NCI-H2227 (cell line): ENCODE measurements around the gene HOXD11.
A peak's percentile ranks its signal among the peaks of the same experiment; 100 is the strongest.

Experiments used
- DNase-seq: peaks from one replicate; lab custom pipeline; 2025; ENCODE audit not compliant: unreplicated experiment; lab: John Stamatoyannopoulos, UW

HOXD11 gene

DNA sequence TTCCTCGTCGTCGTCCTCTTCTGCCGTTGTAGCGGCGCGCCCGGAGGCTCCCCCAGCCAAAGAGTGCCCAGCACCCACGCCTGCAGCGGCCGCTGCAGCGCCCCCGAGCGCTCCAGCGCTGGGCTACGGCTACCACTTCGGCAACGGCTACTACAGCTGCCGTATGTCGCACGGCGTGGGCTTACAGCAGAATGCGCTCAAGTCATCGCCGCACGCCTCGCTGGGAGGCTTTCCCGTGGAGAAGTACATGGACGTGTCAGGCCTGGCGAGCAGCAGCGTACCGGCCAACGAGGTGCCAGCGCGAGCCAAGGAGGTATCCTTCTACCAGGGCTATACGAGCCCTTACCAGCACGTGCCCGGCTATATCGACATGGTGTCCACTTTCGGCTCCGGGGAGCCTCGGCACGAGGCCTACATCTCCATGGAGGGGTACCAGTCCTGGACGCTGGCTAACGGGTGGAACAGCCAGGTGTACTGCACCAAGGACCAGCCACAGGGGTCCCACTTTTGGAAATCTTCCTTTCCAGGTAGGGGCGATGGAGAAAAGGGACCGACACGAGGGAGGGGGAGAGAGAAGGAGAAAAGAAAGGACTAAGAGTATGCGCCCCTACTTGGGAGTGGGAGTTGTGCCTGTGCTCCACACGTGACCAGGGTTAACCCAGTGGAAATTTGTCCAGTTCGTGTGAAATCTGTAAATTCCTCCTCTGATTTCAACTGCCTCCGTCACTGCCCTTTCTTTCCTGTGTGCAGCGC, 13.8 kb upstream of the HOXD11 start:
- peak; percentile 74 for DNase-seq

DNA sequence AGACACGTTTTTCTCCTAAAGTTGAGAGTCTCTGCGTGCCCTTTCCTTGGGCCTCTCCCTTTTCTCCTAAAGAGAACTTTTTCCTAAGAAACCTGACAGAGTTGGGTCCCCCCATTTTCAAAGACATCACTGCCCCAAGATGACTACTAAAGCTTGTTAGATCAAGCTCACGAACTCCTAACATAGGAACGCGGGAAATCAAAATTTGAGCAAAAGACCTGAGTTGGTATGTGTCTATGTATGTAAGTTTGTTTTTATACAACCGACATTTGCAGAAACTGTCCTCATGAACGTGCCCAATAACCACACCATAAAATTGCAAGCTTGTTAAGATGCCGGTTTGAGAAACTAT, 13.2 kb upstream of the HOXD11 start:
- DNase-seq, result no peak

GRCh38 chr2:176094349-176094748, 12.7 kb upstream of the HOXD11 start:
- DNase-seq, result no peak

- DNase-seq, result no peak
These were observed 11.7 kb upstream of the HOXD11 start for GRCh38 chr2:176095421-176095820.

- DNase-seq, result no peak
These were observed 10.7 kb upstream of the HOXD11 start for GRCh38 chr2:176096243-176096985.

GRCh38 chr2:176096986-176097819, 9.9 kb upstream of the HOXD11 start:
- peak; percentile 92 for DNase-seq

DNA sequence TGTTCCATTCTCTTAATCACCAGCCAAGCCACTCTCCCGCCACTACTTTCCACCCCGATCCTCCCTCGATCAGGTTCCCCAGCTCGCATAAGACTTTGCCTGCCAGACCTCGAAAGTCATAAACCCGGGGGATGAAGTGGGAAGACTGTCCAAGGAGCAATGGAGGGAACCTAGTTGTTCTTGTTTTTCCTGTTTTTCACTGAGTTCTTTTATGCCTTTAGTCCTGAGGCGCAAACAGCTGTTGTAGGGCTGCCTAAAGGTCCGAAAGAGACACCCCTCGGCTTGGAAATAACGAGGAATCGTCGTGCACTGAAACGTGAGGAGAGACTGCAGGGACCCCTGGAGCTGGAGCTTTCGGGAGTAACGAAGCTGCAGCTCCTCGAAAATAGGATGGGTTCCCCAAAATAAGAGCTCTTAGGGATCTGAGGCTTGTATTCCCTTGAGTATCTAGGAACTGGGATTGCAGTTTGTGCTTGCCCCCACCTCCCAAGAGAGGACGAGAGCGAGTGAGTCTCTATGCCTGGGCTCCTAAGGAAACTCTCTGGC, 9.2 kb upstream of the HOXD11 start:
- no peak for DNase-seq

DNA sequence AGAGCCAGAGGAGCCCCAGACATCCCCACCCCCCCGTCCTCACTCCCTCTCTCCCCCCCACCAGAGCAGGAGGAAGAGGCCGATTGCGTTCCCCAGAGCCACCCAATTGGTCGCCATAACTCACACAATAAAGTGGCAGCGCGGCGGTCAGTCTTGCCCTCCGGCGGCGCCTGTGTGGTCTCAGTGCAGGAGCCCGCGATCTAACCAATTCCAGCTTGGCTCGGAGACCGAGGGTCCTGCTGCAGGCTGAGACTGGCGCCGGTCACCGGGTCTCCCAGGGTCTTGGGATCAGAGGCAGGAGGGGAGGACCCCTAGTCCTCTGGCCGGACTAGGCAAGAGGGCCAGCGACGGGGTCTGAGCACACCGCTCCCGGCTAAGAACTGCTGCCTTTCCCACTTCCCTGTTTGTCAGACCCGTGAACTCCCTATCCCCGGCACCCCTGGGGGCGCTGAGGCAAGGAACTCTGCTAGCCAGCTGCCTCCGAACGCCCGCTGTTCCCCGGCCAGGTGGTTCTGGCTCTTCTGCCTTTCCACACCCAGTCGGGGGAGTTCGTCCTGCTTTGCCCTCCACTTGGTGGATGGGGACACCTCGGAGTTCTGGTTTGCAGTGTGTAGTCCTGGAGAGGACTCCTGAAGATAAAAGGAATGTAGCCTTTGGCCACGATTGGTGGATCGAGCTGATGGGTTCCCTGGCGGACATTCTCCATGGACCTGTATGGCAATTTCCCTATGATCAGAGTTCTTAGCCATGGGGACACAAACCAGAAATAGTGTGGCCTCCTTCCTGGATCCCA, 8.5 kb upstream of the HOXD11 start:
- peak; percentile 40 for DNase-seq

- no peak for DNase-seq
These were observed 7.8 kb upstream of the HOXD11 start for GRCh38 chr2:176099159-176099727.

DNA sequence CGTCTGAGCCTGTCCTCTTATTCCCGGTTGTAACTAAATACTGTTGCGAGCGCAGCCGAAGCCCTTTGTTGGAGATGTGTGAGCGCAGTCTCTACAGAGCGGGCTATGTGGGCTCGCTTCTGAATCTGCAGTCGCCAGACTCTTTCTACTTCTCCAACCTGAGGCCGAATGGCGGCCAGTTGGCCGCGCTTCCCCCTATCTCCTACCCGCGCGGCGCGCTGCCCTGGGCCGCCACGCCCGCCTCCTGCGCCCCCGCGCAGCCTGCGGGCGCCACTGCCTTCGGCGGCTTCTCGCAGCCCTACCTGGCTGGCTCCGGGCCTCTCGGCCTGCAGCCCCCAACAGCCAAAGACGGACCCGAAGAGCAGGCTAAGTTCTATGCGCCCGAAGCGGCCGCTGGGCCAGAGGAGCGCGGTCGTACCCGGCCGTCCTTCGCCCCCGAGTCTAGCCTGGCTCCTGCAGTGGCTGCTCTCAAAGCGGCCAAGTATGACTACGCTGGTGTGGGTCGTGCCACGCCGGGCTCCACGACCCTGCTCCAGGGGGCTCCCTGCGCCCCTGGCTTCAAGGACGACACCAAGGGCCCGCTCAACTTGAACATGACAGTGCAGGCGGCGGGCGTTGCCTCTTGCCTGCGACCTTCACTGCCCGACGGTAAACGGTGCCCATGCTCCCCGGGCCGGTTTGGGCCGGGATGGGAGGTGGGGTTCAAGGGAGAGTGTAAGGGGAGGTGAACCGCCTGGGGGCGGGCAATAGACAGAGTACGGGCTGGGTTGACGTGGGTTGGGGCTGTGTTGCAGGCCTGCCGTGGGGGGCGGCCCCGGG, 7.1 kb upstream of the HOXD11 start, which contains the start of gene HOXD12:
Gene HOXD12 (plus strand): TSS at position 68 of the 819 bp plus-strand sequence. CDS start 7 bp downstream, at position 75.
- no peak for DNase-seq

GRCh38 chr2:176100547-176101140, 6.4 kb upstream of the HOXD11 start:
- DNase-seq, result no peak

- DNase-seq, result no peak
These were observed 5.8 kb upstream of the HOXD11 start for GRCh38 chr2:176101216-176101830.

DNA sequence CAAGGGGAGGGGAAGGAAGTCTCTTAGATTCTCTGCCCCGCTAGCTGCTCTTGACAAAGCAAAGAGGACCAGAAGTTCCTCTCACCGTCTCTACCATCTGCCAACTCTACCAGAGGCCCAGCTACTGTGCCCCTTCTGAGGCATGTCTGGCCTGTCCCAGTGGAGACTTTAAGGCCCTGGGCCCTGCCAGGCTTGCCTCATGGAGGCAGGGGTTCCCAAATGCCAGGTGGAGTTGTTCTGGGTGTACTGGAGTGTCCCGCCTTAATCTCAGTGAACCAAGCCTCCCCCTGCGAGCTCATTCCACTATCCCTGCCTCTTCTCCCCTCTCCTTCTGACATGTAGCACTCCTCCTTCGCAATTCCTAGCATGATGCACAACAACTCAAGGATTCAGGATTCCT, 5.2 kb upstream of the HOXD11 start:
- DNase-seq, result no peak

- DNase-seq, result no peak
These were observed 4.7 kb upstream of the HOXD11 start for GRCh38 chr2:176102309-176102866.

DNA sequence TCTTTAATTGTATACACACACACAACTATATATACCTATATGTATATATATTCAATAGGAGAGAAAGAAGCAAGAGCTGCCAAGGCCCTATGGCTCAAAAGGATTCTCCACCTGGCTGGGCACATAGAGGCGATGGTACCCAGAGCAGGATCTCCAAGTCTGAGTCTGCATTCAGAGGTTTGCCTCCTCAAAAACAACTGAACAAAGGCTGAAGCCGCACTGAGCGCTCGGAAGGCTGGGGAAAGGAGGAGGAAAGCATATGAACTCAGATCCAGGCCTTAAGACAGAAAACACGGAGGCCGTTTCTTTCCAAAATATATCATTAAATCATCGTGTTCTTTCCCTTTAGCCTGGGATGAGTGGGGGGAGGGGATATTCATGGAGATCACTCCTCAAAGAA, 3.9 kb upstream of the HOXD11 start:
- no peak for DNase-seq

DNA sequence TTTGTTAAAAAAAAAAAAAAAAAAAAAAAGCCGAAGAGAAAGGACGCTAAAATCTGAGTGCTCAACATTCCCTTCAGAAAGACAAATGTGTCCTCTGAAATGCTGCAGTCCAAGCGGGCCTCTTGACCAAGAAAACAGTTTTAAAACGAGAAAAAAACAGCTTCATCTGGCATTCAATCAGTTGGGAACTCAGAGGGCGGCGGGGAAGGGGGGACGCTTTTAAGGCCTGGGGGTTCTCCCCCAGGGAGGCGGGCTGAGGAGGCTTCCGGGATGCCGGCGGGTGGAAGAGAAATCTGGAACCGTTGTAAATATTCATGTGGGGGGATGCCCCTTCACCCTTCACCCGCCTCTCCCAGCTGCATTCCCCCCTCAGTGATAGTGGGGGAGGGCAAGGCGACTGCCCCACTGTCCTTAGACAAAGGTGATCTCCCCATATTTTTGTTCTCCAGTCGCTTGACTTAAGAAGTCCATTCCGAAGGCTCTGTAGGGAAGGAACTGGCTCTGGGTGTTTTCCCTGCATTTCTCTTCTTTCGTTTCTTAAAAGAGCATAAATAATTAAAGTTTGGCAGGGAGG, 3.3 kb upstream of the HOXD11 start:
- no peak for DNase-seq

DNA sequence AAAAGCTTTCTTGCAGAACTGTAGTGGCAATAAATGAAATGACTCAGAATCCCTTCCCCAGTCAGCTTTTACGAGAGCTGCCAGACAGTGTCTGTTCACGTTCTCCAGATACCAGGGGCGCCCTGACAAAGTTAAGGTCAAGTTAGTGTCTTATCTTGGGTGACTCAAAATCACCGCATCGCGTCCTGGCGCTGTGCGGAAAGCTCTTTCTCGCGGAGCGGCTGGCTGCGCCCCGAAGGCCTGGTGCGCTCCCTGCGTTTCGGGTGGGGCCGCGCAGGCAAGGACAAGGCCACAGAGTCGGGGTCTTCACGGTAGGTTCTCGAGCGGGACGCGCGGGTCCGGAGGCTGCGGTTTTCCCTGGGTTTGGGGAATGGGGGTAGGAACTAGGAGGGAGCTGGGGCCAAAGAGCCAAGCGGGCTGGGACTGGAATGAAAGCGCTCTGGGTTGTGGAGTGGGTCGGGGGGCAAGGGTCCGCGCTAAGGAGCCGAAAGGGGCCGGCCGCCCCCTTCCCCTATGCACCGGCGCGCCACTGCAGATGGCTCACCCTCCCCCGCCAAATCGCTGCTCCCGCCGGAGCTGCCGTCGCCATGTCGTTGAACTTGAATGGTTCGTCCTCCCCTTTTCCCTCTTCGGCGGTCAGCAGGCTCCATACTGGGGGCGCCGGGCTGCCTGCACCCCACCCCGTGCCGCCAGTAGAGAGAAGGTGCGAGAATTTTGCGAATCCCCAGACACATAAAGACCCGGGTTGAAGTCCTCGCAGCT, 2.6 kb upstream of the HOXD11 start:
- DNase-seq, result peak; percentile 69
